Activated CD8-positive, alpha-beta T cell treated with anti-CD3 and anti-CD28 coated beads, Interleukin-2, amount 10 ng/mL, durations not matched to agents 7 days and 5 days (primary cell): ENCODE results near the gene SPATA21. TPM values are rescaled to one million over a fixed set of nuclear protein-coding genes. Genes with fewer than 3 reads are reported as not detected.

Experiments used
- ATAC-seq: fragments of 150-1000 bp; cut with Tn5 transposase; one replicate; pipeline ENCODE4 v1.10.0; 2021; ENCODE audit warnings: moderate library complexity
- CTCF ChIA-PET: fragments of 350-600 bp; sonication (Branson Sonifier 250); formaldehyde crosslinking; loops from one replicate; lab custom pipeline; 2021; ENCODE audit warnings: antibody characterized with exemption; lab: Charles Lee
- POLR2A ChIA-PET: fragments of 350-600 bp; sonication (Branson Sonifier 250); formaldehyde crosslinking; loops from one replicate; lab custom pipeline; 2021; ENCODE audit warnings: antibody characterized with exemption; lab: Charles Lee
- DNase-seq: peaks from one replicate; pipeline ENCODE4 v3.0.0-alpha.2; 2020
- H3K27ac Mint-ChIP-seq: one replicate; pipeline ENCODE4 v1.8.0; 2021; ENCODE audit warnings: mild to moderate bottlenecking, mixed read lengths
- H3K27me3 Mint-ChIP-seq: one replicate; pipeline ENCODE4 v1.8.0; 2021; ENCODE audit warnings: low read depth, mixed read lengths
- H3K36me3 Mint-ChIP-seq: one replicate; pipeline ENCODE4 v1.8.0; 2021; ENCODE audit warnings: low read depth, mixed read lengths
- H3K4me1 Mint-ChIP-seq: one replicate; pipeline ENCODE4 v1.8.0; 2021; ENCODE audit warnings: low read depth, mixed read lengths
- H3K4me3 Mint-ChIP-seq: one replicate; pipeline ENCODE4 v1.8.0; 2021; ENCODE audit warnings: mild to moderate bottlenecking, mixed read lengths
- H3K9me3 Mint-ChIP-seq: one replicate; pipeline ENCODE4 v1.8.0; 2022; ENCODE audit warnings: mixed read lengths; ENCODE audit not compliant: insufficient read depth
- total RNA-seq, 2 experiments: library from RNA; stranded (reverse); gene quantifications; one replicate each; pipeline ENCODE4 v1.2.3, GENCODE V29; 2021

The SPATA21 gene
- total RNA-seq, 2 experiments from 2014 or later: not detected

GRCh38 chr1:16376971-16377370, 60.3 kb downstream of the SPATA21 start:
- ChIA-PET POLR2A (interaction anchor here (0.7 to 1.8 kb wide), 2 partner anchors 9 to 13 kb away, joined by 3 to 7 read pairs; no protein-coding TSS in a partner anchor), CTCF (interaction anchor here (2.8 kb wide), 1 partner anchor 63 kb away, joined by 9 read pairs; the partner anchor contains the start of gene NECAP2)
- Mint-ChIP-seq H3K9me3 (no peaks in the 10 kb centered on the region), H3K4me1 (peaks cover 46% of the 10 kb centered on the region), H3K4me3 (no peak overlapping the region), H3K36me3 (peaks cover 34% of the 10 kb centered on the region), H3K27me3 (no peaks in the 10 kb centered on the region), H3K27ac (no peak overlapping the region)
- no peak for DNase-seq
- ATAC-seq: no peak

GRCh38 chr1:16375521-16376340, 61.5 kb downstream of the SPATA21 start:
- Mint-ChIP-seq H3K4me3 (no peak overlapping the region), H3K36me3 (peaks cover 39% of the 10 kb centered on the region), H3K27me3 (no peaks in the 10 kb centered on the region), H3K9me3 (no peaks in the 10 kb centered on the region), H3K27ac (peak overlapping the region; percentile 13), H3K4me1 (peaks cover 58% of the 10 kb centered on the region)
- DNase-seq (no peak), ATAC-seq (no peak)
- ChIA-PET POLR2A (interaction anchor here (0.6 to 1.8 kb wide), 4 partner anchors 8 to 65 kb away, joined by 3 to 7 read pairs (median 4); partner anchors contain the start of gene FBXO42), CTCF (interaction anchor here (0.6 to 2.8 kb wide), 4 partner anchors 8 to 311 kb away, joined by 3 to 9 read pairs (median 4); partner anchors contain the start of gene NECAP2)

- ATAC-seq (no peak), DNase-seq (no peak)
- H3K27ac Mint-ChIP-seq: peak overlapping the region; percentile 41
- no peaks in the 10 kb centered on the region for H3K9me3 Mint-ChIP-seq
- no peaks in the 10 kb centered on the region for H3K27me3 Mint-ChIP-seq
- ChIA-PET POLR2A (interaction anchor here (0.6 to 1.3 kb wide), 3 partner anchors 46 to 66 kb away, joined by 3 to 5 read pairs (median 4); partner anchors contain the start of gene NECAP2), CTCF (interaction anchor here (0.8 to 2.0 kb wide), 2 partner anchors 11 to 17 kb away, joined by 3 to 5 read pairs; no protein-coding TSS in a partner anchor)
- H3K4me1 Mint-ChIP-seq: peaks cover 69% of the 10 kb centered on the region
- H3K36me3 Mint-ChIP-seq: peaks cover 38% of the 10 kb centered on the region
- no peak overlapping the region for H3K4me3 Mint-ChIP-seq
Observed at GRCh38 chr1:16374266-16374665, 63.0 kb downstream of the SPATA21 start.

GRCh38 chr1:16372535-16373285, 64.5 kb downstream of the SPATA21 start:
- POLR2A ChIA-PET: interaction anchor here (0.7 to 1.4 kb wide), 3 partner anchors 14 to 68 kb away, joined by 3 to 6 read pairs (median 3); partner anchors contain the start of gene NECAP2
- CTCF ChIA-PET: interaction anchor here (0.7 to 1.3 kb wide), 4 partner anchors 10 to 294 kb away, joined by 3 to 4 read pairs (median 3); no protein-coding TSS in a partner anchor
- Mint-ChIP-seq H3K27me3 (no peaks in the 10 kb centered on the region), H3K36me3 (peaks cover 49% of the 10 kb centered on the region), H3K4me1 (peaks cover 74% of the 10 kb centered on the region), H3K4me3 (peak overlapping the region; percentile 61), H3K9me3 (no peaks in the 10 kb centered on the region), H3K27ac (peak overlapping the region; percentile 82)
- ATAC-seq (no peak), DNase-seq (no peak)

GRCh38 chr1:16371725-16372124, 65.5 kb downstream of the SPATA21 start:
- DNase-seq (peak; percentile 31), ATAC-seq (peak; percentile 2)
- Mint-ChIP-seq H3K9me3 (no peaks in the 10 kb centered on the region), H3K36me3 (peaks cover 46% of the 10 kb centered on the region), H3K4me1 (peaks cover 69% of the 10 kb centered on the region), H3K27ac (peak overlapping the region; percentile 82), H3K27me3 (no peaks in the 10 kb centered on the region), H3K4me3 (peak overlapping the region; percentile 61)
- ChIA-PET CTCF (interaction anchor here (0.8 kb wide), 1 partner anchor 68 kb away, joined by 3 read pairs; no protein-coding TSS in a partner anchor), POLR2A (interaction anchor here (0.5 to 1.4 kb wide), 3 partner anchors 15 to 132 kb away, joined by 3 to 6 read pairs (median 3); partner anchors contain the start of gene NECAP2)

GRCh38 chr1:16369821-16370220, 67.4 kb downstream of the SPATA21 start:
- peaks cover 56% of the 10 kb centered on the region for H3K4me1 Mint-ChIP-seq
- ATAC-seq: no peak
- peaks cover 43% of the 10 kb centered on the region for H3K36me3 Mint-ChIP-seq
- peak overlapping the region; percentile 30 for H3K27ac Mint-ChIP-seq
- no peak for DNase-seq
- no peaks in the 10 kb centered on the region for H3K27me3 Mint-ChIP-seq
- POLR2A ChIA-PET: interaction anchor here (4.1 kb wide), 1 partner anchor 71 kb away, joined by 20 read pairs; the partner anchor contains the start of gene NECAP2
- CTCF ChIA-PET: interaction anchor here (1.4 to 8.0 kb wide), 2 partner anchors 17 to 51 kb away, joined by 4 to 120 read pairs; partner anchors contain the start of gene FBXO42
- peak overlapping the region; percentile 97 for H3K4me3 Mint-ChIP-seq
- no peaks in the 10 kb centered on the region for H3K9me3 Mint-ChIP-seq

- no peak for ATAC-seq
- Mint-ChIP-seq H3K27me3 (no peaks in the 10 kb centered on the region), H3K4me1 (peaks cover 53% of the 10 kb centered on the region), H3K27ac (peak overlapping the region; percentile 100), H3K9me3 (no peaks in the 10 kb centered on the region), H3K36me3 (peaks cover 33% of the 10 kb centered on the region), H3K4me3 (peak overlapping the region; percentile 97)
- ChIA-PET CTCF (interaction anchor here (0.8 to 8.0 kb wide), 5 partner anchors 8 to 289 kb away, joined by 3 to 120 read pairs (median 4); partner anchors contain the start of genes FBXO42 and NECAP2), POLR2A (interaction anchor here (0.6 to 4.4 kb wide), 14 partner anchors 8 to 534 kb away, joined by 3 to 20 read pairs (median 4); partner anchors contain the start of genes FBXO42 and NECAP2)
- DNase-seq: peak; percentile 42
Observed at GRCh38 chr1:16367968-16368890, 69.0 kb downstream of the SPATA21 start.

- Mint-ChIP-seq H3K4me1 (peaks cover 49% of the 10 kb centered on the region), H3K36me3 (peaks cover 26% of the 10 kb centered on the region), H3K9me3 (no peaks in the 10 kb centered on the region), H3K27ac (peak overlapping the region; percentile 100), H3K4me3 (peak overlapping the region; percentile 97), H3K27me3 (no peaks in the 10 kb centered on the region)
- ChIA-PET CTCF (interaction anchor here (0.8 to 8.0 kb wide), 5 partner anchors 9 to 288 kb away, joined by 3 to 120 read pairs (median 9); partner anchors contain the start of genes FBXO42 and NECAP2), POLR2A (interaction anchor here (0.6 to 4.4 kb wide), 14 partner anchors 9 to 533 kb away, joined by 3 to 20 read pairs (median 4); partner anchors contain the start of genes FBXO42 and NECAP2)
- DNase-seq: peak; percentile 88
- ATAC-seq: peak; percentile 76
Observed at GRCh38 chr1:16367258-16367967, 69.8 kb downstream of the SPATA21 start.

GRCh38 chr1:16366722-16367257, 70.4 kb downstream of the SPATA21 start, which contains the start of gene SZRD1:
Gene SZRD1 (plus strand): TSS chr1:16367242. CDS start chr1:16367258, 16 bp downstream.
- peak; percentile 98 for DNase-seq
- peaks cover 43% of the 10 kb centered on the region for H3K4me1 Mint-ChIP-seq
- POLR2A ChIA-PET: interaction anchor here (0.6 to 4.4 kb wide), 8 partner anchors 14 to 533 kb away, joined by 3 to 20 read pairs (median 4); partner anchors contain the start of genes FBXO42 and NECAP2
- H3K36me3 Mint-ChIP-seq: peaks cover 22% of the 10 kb centered on the region
- H3K4me3 Mint-ChIP-seq: peak within 1 kb of the TSS; percentile 97
- no peaks in the 10 kb centered on the region for H3K9me3 Mint-ChIP-seq
- peak; percentile 89 for ATAC-seq
- H3K27me3 Mint-ChIP-seq: no peaks in the 10 kb centered on the region
- peak within 1 kb of the TSS; percentile 100 for H3K27ac Mint-ChIP-seq
- CTCF ChIA-PET: interaction anchor here (5.3 to 8.0 kb wide), 2 partner anchors 14 to 74 kb away, joined by 27 to 120 read pairs; partner anchors contain the start of genes FBXO42 and NECAP2
